ENCODE measurements around the gene PRKD1. TPM values are rescaled to one million over a fixed set of nuclear protein-coding genes. Genes with fewer than 3 reads are reported as not detected.

Gene PRKD1
- total and polyA plus RNA-seq, 2 experiments from 2014 or later, result 7.5 to 16.5 TPM

DNA sequence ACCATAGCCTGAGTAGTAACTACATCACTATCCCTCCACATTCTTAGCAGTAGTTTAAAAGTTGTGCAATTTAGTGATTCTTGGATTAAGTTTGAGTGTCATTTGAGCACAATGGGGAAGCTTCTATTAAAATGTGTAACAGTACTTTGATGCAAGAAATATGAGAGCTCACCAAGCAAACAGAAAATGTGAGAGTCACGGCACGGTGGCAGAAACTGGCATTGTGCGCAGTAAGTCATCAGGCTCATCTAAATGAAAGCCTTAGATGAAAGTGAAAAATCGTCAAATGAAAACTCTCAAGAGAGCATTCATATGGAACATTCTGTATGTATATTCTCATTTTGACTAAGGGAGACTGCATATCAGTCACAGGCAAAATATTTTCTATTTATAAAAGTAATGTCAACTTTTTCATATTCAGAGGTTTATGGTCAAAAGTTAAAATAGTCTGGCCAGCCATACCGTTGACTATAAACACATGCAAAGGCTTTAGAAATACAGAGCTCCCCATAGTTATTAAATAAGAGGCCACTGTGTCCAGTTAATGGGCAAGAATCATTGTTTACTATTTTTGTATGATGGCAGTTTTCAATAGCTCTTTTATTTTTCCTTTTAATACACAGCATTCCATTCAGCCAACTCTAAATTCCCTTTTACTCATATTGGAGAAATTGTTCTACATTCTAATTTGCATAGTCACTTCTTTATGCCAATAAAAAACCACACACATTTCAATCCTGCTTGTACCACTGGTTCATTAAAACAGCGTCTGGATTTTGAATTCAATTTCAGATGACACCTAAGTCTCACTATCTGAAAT, 167.9 kb downstream of the PRKD1 start:
- Histone ChIP-seq H3K4me3 (no peak overlapping the region), H2AFZ (no peak overlapping the region), H3K27ac (no peak overlapping the region), H3K9me2 (replicated peaks; ENCODE audit: insufficient read depth) (no peaks in the 10 kb centered on the region), H3K36me3 (replicated peaks; ENCODE audit: insufficient read depth, low read depth) (no peaks in the 10 kb centered on the region), H4K20me1 (ENCODE audit: insufficient read depth, poor library complexity, severe bottlenecking) (no peaks in the 10 kb centered on the region), H3K79me2 (peaks cover 4% of the 10 kb centered on the region), H3K4me2 (no peak overlapping the region), H3K4me1 (ENCODE audit: insufficient read depth) (no peaks in the 10 kb centered on the region), H3K27me3 (no peaks in the 10 kb centered on the region), H3K9me3 (ENCODE audit: low read depth) (no peaks in the 10 kb centered on the region)
- DNase-seq (ENCODE audit: low spot score), result no peak
- TF ChIP-seq EZH2 (IDR thresholded peaks at IDR 0.05; ENCODE audit: borderline replicate concordance) (no peak), EZH2phosphoT487 (IDR thresholded peaks at IDR 0.05; ENCODE audit: low read depth, severe bottlenecking, unreplicated experiment) (no peak)
- TF ChIP-seq, protein P1, sequence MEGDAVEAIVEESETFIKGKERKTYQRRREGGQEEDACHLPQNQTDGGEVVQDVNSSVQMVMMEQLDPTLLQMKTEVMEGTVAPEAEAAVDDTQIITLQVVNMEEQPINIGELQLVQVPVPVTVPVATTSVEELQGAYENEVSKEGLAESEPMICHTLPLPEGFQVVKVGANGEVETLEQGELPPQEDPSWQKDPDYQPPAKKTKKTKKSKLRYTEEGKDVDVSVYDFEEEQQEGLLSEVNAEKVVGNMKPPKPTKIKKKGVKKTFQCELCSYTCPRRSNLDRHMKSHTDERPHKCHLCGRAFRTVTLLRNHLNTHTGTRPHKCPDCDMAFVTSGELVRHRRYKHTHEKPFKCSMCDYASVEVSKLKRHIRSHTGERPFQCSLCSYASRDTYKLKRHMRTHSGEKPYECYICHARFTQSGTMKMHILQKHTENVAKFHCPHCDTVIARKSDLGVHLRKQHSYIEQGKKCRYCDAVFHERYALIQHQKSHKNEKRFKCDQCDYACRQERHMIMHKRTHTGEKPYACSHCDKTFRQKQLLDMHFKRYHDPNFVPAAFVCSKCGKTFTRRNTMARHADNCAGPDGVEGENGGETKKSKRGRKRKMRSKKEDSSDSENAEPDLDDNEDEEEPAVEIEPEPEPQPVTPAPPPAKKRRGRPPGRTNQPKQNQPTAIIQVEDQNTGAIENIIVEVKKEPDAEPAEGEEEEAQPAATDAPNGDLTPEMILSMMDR (IDR thresholded peaks at IDR 0.05; ENCODE audit: poor library complexity), result no peak
- WGBS (ENCODE audit: low lambda C conversion rate, missing lambda C conversion rate), result 97% methylated on average over 6 of the region's 6 CpGs

DNA sequence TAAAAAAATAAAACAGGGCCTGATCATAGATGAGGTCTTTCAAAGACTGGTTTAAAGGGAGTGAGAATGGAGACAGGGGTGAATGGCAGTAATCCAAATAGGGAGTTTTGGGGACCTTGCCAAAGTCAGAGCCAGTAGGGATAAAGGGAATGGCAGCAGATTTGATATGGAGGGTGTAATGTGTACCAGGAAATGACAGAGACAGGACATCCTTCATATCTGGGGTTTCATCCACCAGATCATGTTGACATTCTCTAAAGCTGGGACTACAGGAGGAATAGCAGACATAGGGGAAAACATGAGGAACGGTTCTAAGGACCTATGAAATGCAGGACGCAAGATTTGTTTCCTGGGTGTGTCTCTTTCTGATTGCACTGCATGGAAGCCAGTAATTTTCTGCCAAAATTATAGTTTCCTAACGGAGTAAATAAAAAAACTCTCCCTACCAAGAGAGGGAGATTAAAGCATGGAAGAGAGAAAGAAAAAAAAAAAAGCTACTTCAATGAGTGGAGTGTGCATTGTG, 169.9 kb downstream of the PRKD1 start:
- Histone ChIP-seq H3K4me1 (ENCODE audit: insufficient read depth) (no peaks in the 10 kb centered on the region), H3K27ac (no peak overlapping the region), H3K4me3 (no peak overlapping the region), H3K79me2 (peaks cover 4% of the 10 kb centered on the region), H2AFZ (no peak overlapping the region), H3K4me2 (no peak overlapping the region), H3K9me3 (ENCODE audit: low read depth) (no peaks in the 10 kb centered on the region), H3K27me3 (no peaks in the 10 kb centered on the region), H4K20me1 (ENCODE audit: insufficient read depth, poor library complexity, severe bottlenecking) (no peaks in the 10 kb centered on the region), H3K36me3 (replicated peaks; ENCODE audit: insufficient read depth, low read depth) (no peaks in the 10 kb centered on the region), H3K9me2 (replicated peaks; ENCODE audit: insufficient read depth) (no peaks in the 10 kb centered on the region)
- TF ChIP-seq EZH2 (IDR thresholded peaks at IDR 0.05; ENCODE audit: borderline replicate concordance), result no peak
- TF ChIP-seq, protein P1 (IDR thresholded peaks at IDR 0.05; ENCODE audit: poor library complexity), result no peak
- no peak for TF ChIP-seq EZH2phosphoT487 (IDR thresholded peaks at IDR 0.05; ENCODE audit: low read depth, severe bottlenecking, unreplicated experiment)
- 95% methylated on average over 3 of the region's 3 CpGs for WGBS (ENCODE audit: low lambda C conversion rate, missing lambda C conversion rate)
- no peak for DNase-seq (ENCODE audit: low spot score)

DNA sequence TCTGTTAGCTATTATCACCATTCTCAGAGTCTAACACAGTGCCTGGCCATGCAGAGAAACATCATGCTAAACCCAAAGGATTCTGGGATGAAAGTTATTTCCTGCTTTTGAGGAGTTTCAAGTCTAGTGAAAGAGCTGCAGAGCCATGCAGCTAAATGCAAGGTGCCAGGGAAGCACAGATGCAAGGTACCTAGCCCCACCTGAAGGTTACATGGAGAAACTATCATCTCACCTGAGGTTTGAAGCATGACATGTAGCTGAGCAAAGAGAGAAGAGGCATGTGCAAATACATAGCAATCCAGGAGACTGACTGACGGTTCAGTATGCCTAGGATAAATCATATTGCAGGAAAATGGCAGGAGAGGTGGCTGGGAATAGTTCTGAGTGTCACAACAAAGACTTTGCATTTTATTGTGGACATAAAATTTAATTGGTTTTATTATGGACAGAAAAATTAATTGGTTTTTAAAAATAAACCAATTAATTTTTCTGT, 170.4 kb downstream of the PRKD1 start:
- no peaks in the 10 kb centered on the region for H3K4me1 ChIP-seq (ENCODE audit: insufficient read depth)
- H3K4me3 ChIP-seq, result no peak overlapping the region
- 88% methylated on average over 1 of the region's 1 CpG for WGBS (ENCODE audit: low lambda C conversion rate, missing lambda C conversion rate)
- no peaks in the 10 kb centered on the region for H4K20me1 ChIP-seq (ENCODE audit: insufficient read depth, poor library complexity, severe bottlenecking)
- DNase-seq (ENCODE audit: low spot score), result no peak
- H3K36me3 ChIP-seq (replicated peaks; ENCODE audit: insufficient read depth, low read depth), result no peaks in the 10 kb centered on the region
- TF ChIP-seq EZH2phosphoT487 (IDR thresholded peaks at IDR 0.05; ENCODE audit: low read depth, severe bottlenecking, unreplicated experiment) (no peak), EZH2 (IDR thresholded peaks at IDR 0.05; ENCODE audit: borderline replicate concordance) (no peak)
- TF ChIP-seq, protein P1 (IDR thresholded peaks at IDR 0.05; ENCODE audit: poor library complexity), result no peak
- no peaks in the 10 kb centered on the region for H3K9me3 ChIP-seq (ENCODE audit: low read depth)
- no peak overlapping the region for H3K4me2 ChIP-seq
- no peaks in the 10 kb centered on the region for H3K9me2 ChIP-seq (replicated peaks; ENCODE audit: insufficient read depth)
- no peak overlapping the region for H2AFZ ChIP-seq
- H3K27me3 ChIP-seq, result no peaks in the 10 kb centered on the region
- no peak overlapping the region for H3K27ac ChIP-seq
- peaks cover 4% of the 10 kb centered on the region for H3K79me2 ChIP-seq

All from hepatocyte (in vitro differentiated cells).